ENCODE measurements around the gene HDAC8.
"Not testable (repeated sequence)": the region's sequence is repeated elsewhere in the genome, so short reads cannot be mapped to it uniquely, and the experiment has no call there.

The HDAC8 gene

GRCh38 chrX:72340041-72340440 lies 232.6 kb downstream of the HDAC8 start:
- H3K4me3 ChIP-seq (replicated peaks in 1 of 2; ENCODE audit: low read depth in 2 of 2, low read length in 2 of 2): no peak overlapping the region
- DNase-seq (ENCODE audit: low read depth in 2 of 2): no peak
- TF ChIP-seq CTCF (IDR thresholded peaks at IDR 0.05; ENCODE audit: low read depth, low read length): no peak

- no peak for TF ChIP-seq CTCF (IDR thresholded peaks at IDR 0.05; ENCODE audit: low read depth, low read length)
- no peak overlapping the region for H3K4me3 ChIP-seq (replicated peaks in 1 of 2; ENCODE audit: low read depth in 2 of 2, low read length in 2 of 2)
- no peak for DNase-seq (ENCODE audit: low read depth in 2 of 2)
Observed at GRCh38 chrX:72330131-72330530, 242.5 kb downstream of the HDAC8 start.

GRCh38 chrX:72326605-72327300 lies 245.9 kb downstream of the HDAC8 start:
- no peak for TF ChIP-seq CTCF (IDR thresholded peaks at IDR 0.05; ENCODE audit: low read depth, low read length)
- no peak overlapping the region for H3K4me3 ChIP-seq (replicated peaks in 1 of 2; ENCODE audit: low read depth in 2 of 2, low read length in 2 of 2)
- no peak for DNase-seq (ENCODE audit: low read depth in 2 of 2)

- not testable (repeated sequence) for DNase-seq (ENCODE audit: low read depth in 2 of 2); H3K4me3 ChIP-seq (replicated peaks in 1 of 2; ENCODE audit: low read depth in 2 of 2, low read length in 2 of 2)
Observed at GRCh38 chrX:72319651-72320050, 253.0 kb downstream of the HDAC8 start.

- H3K4me3 ChIP-seq (replicated peaks in 1 of 2; ENCODE audit: low read depth in 2 of 2, low read length in 2 of 2): no peak overlapping the region
- TF ChIP-seq CTCF (IDR thresholded peaks at IDR 0.05; ENCODE audit: low read depth, low read length): no peak
- DNase-seq (ENCODE audit: low read depth in 2 of 2): no peak
Observed at GRCh38 chrX:72317139-72317538, 255.5 kb downstream of the HDAC8 start.

- H3K4me3 ChIP-seq (replicated peaks in 1 of 2; ENCODE audit: low read depth in 2 of 2, low read length in 2 of 2): no peak overlapping the region
- DNase-seq (ENCODE audit: low read depth in 2 of 2): no peak
- no peak for TF ChIP-seq CTCF (IDR thresholded peaks at IDR 0.05; ENCODE audit: low read depth, low read length)
Observed at GRCh38 chrX:72316408-72317110, 256.1 kb downstream of the HDAC8 start.

- H3K4me3 ChIP-seq (replicated peaks in 1 of 2; ENCODE audit: low read depth in 2 of 2, low read length in 2 of 2): no peak overlapping the region
- DNase-seq (ENCODE audit: low read depth in 2 of 2): no peak
- TF ChIP-seq CTCF (IDR thresholded peaks at IDR 0.05; ENCODE audit: low read depth, low read length): no peak
Observed at GRCh38 chrX:72314881-72315280, 257.8 kb downstream of the HDAC8 start.

All from cardiac fibroblast (primary cell).